ENCODE data around the gene SFMBT1. TPM values are rescaled to one million over a fixed set of nuclear protein-coding genes. Genes with fewer than 3 reads are reported as not detected.

SFMBT1 gene
- total and polyA plus RNA-seq, 2 donors (not counting 1 experiment from before 2014, with no cell fraction given), result 3.7 to 5.6 TPM

DNA sequence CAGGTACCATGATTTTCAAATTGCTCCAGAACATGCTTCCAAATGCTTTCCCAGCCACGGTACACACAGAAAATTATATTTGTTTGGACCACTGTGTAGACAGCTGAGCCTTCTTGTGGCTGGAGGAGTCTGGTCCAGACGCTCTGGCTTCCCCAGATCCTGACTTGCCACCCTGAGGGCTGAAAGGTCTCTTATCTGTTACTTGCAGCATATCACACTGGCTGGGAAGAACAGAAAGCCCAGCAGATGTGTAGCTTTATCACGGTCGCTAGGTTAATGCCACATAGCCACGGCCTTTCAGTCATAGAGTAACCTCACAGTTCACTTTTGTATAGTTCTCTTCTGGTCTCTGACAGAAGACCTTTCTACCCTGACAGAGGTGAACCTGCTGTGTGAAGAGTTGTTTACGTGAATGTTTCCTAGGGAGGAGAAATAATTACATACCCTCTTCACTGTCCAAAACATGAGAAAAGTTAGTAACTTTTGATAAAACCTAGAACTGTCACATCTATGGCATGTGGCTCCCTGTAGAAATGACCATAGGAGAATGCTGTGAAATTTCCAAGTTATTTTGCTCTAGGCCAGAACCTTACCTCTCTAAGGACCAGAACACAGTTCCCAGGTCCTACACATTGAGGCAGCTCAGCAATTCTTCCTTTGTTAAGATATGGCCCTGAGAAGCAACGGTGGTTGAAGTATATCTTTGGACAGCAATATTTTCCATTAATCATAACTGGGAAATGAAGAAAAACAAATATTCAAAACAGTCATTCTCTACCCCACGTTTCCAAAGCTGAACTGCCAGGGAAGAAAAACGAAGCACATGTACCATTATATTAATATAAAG lies 132.8 kb downstream of the SFMBT1 start:
- Histone ChIP-seq H3K79me2 (ENCODE audit: control insufficient read depth, insufficient read depth, low read length) (no peaks in the 10 kb centered on the region), H2AFZ (ENCODE audit: low read length) (no peak overlapping the region), H3K9ac (ENCODE audit: insufficient read depth, low read length) (no peak overlapping the region), H3K4me1 (ENCODE audit: control insufficient read depth, extremely low read depth, insufficient read depth, low read length) (no peaks in the 10 kb centered on the region), H4K20me1 (ENCODE audit: control insufficient read depth, extremely low read depth, insufficient read depth, low read length) (no peaks in the 10 kb centered on the region), H3K27me3 (ENCODE audit: control insufficient read depth, insufficient read depth, low read length) (no peaks in the 10 kb centered on the region), H3K36me3 (ENCODE audit: control insufficient read depth, insufficient read depth, low read length) (no peaks in the 10 kb centered on the region), H3K27ac (ENCODE audit: insufficient read depth, low read length) (no peak overlapping the region), H3K9me3 (ENCODE audit: control insufficient read depth, insufficient read depth, low read depth, low read length) (no peaks in the 10 kb centered on the region), H3K4me3 (replicated peaks in 1 of 4; ENCODE audit: control extremely low read depth in 1 of 4, insufficient read depth in 1 of 4, low read depth in 3 of 4, low read length in 4 of 4) (no peak overlapping the region), H3K4me2 (ENCODE audit: extremely low read depth, insufficient read depth, low read length) (no peak overlapping the region)
- no peak for DNase-seq (ENCODE audit: low read depth in 2 of 2)
- TF ChIP-seq CTCF (conservative IDR thresholded peaks at IDR 0.05 in 1 of 2, IDR thresholded peaks at IDR 0.05 in 1 of 2; ENCODE audit: low read depth in 1 of 2, low read length in 2 of 2) (no peak), EZH2 (IDR thresholded peaks at IDR 0.05; ENCODE audit: low read length, missing control alignments) (no peak)

- Histone ChIP-seq H3K9me3 (ENCODE audit: control insufficient read depth, insufficient read depth, low read depth, low read length) (no peaks in the 10 kb centered on the region), H3K36me3 (ENCODE audit: control insufficient read depth, insufficient read depth, low read length) (no peaks in the 10 kb centered on the region), H3K79me2 (ENCODE audit: control insufficient read depth, insufficient read depth, low read length) (no peaks in the 10 kb centered on the region), H3K4me1 (ENCODE audit: control insufficient read depth, extremely low read depth, insufficient read depth, low read length) (no peaks in the 10 kb centered on the region), H3K27me3 (ENCODE audit: control insufficient read depth, insufficient read depth, low read length) (no peaks in the 10 kb centered on the region), H3K4me2 (ENCODE audit: extremely low read depth, insufficient read depth, low read length) (no peak overlapping the region), H3K4me3 (replicated peaks in 1 of 4; ENCODE audit: control extremely low read depth in 1 of 4, insufficient read depth in 1 of 4, low read depth in 3 of 4, low read length in 4 of 4) (no peak overlapping the region), H3K9ac (ENCODE audit: insufficient read depth, low read length) (no peak overlapping the region), H2AFZ (ENCODE audit: low read length) (no peak overlapping the region), H4K20me1 (ENCODE audit: control insufficient read depth, extremely low read depth, insufficient read depth, low read length) (no peaks in the 10 kb centered on the region), H3K27ac (ENCODE audit: insufficient read depth, low read length) (no peak overlapping the region)
- no peak for TF ChIP-seq CTCF (conservative IDR thresholded peaks at IDR 0.05 in 1 of 2, IDR thresholded peaks at IDR 0.05 in 1 of 2; ENCODE audit: low read depth in 1 of 2, low read length in 2 of 2)
- no peak for TF ChIP-seq EZH2 (IDR thresholded peaks at IDR 0.05; ENCODE audit: low read length, missing control alignments)
- no peak for DNase-seq (ENCODE audit: low read depth in 2 of 2)
Measured at GRCh38 chr3:52910823-52911222, 135.1 kb downstream of the SFMBT1 start.

DNA sequence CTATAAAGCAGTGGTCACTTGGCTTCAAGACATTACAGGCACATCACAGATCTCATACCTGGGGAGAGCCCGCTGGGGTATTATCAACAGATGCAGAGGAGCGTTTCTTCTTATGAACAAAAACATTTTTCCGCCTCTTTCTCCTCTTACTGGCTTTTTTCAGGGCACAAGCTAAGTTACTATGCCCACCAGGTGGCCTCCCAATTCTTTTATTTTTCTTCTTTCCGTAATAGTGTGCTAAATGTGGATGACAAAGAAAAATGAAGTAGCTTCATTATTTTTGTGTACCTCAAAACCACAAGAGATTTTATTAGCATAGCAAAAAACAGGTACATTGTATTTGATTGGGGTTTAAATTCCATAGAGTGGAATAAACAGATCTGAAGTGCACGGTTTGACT lies 138.4 kb downstream of the SFMBT1 start:
- no peak for TF ChIP-seq EZH2 (IDR thresholded peaks at IDR 0.05; ENCODE audit: low read length, missing control alignments)
- no peak for TF ChIP-seq CTCF (conservative IDR thresholded peaks at IDR 0.05 in 1 of 2, IDR thresholded peaks at IDR 0.05 in 1 of 2; ENCODE audit: low read depth in 1 of 2, low read length in 2 of 2)
- no peak overlapping the region for H3K4me2 ChIP-seq (ENCODE audit: extremely low read depth, insufficient read depth, low read length)

More for the DNA sequence above, 138.4 kb downstream of the SFMBT1 start:
- DNase-seq (ENCODE audit: low read depth in 2 of 2), result no peak
- no peak overlapping the region for H2AFZ ChIP-seq (ENCODE audit: low read length)
- H3K9ac ChIP-seq (ENCODE audit: insufficient read depth, low read length), result no peak overlapping the region
- no peaks in the 10 kb centered on the region for H3K9me3 ChIP-seq (ENCODE audit: control insufficient read depth, insufficient read depth, low read depth, low read length)
- no peaks in the 10 kb centered on the region for H3K36me3 ChIP-seq (ENCODE audit: control insufficient read depth, insufficient read depth, low read length)
- H3K4me1 ChIP-seq (ENCODE audit: control insufficient read depth, extremely low read depth, insufficient read depth, low read length), result no peaks in the 10 kb centered on the region
- no peaks in the 10 kb centered on the region for H3K27me3 ChIP-seq (ENCODE audit: control insufficient read depth, insufficient read depth, low read length)
- no peaks in the 10 kb centered on the region for H3K79me2 ChIP-seq (ENCODE audit: control insufficient read depth, insufficient read depth, low read length)
- H3K27ac ChIP-seq (ENCODE audit: insufficient read depth, low read length), result no peak overlapping the region
- H4K20me1 ChIP-seq (ENCODE audit: control insufficient read depth, extremely low read depth, insufficient read depth, low read length), result no peaks in the 10 kb centered on the region
- no peak overlapping the region for H3K4me3 ChIP-seq (replicated peaks in 1 of 4; ENCODE audit: control extremely low read depth in 1 of 4, insufficient read depth in 1 of 4, low read depth in 3 of 4, low read length in 4 of 4)
